ENCODE data around the gene CMTM2. TPM values are rescaled to one million over a fixed set of nuclear protein-coding genes. Genes with fewer than 3 reads are reported as not detected.

Gene CMTM2
- total RNA-seq (2014; rRNA removed; shearing (Covaris generic)) = not detected in 2 replicates
- polyA plus RNA-seq (2015; cell fraction: cytosol; rRNA removed) = 0.66 TPM in 1 of 2 replicates, not detected in the other
- polyA plus RNA-seq (2015; cell fraction: nucleus; rRNA removed) = 0.38 TPM in 1 of 2 replicates, not detected in the other

GRCh38 chr16:66578651-66579531 is at the start of gene CMTM2:
Gene CMTM2 (plus strand): TSS chr16:66579463. CDS start chr16:66579608, 145 bp downstream.
- in situ Hi-C loops (cut with HindIII; ENCODE audit: low pct_unique_long_range_greater_than_20kb, low sequenced_read_pairs) = no loop called here
- DNase-seq (ENCODE audit: low read depth, low spot score) = no peak

- in situ Hi-C loops (cut with HindIII; ENCODE audit: low pct_unique_long_range_greater_than_20kb, low sequenced_read_pairs) = no loop called here
- no peak for DNase-seq (ENCODE audit: low read depth, low spot score)
Measured at GRCh38 chr16:66529475-66529874, 49.8 kb upstream of the CMTM2 start.

- DNase-seq (ENCODE audit: low read depth, low spot score) = no peak
- in situ Hi-C loops (cut with HindIII; ENCODE audit: low pct_unique_long_range_greater_than_20kb, low sequenced_read_pairs) = no loop called here
Measured at GRCh38 chr16:66534376-66534799, 44.9 kb upstream of the CMTM2 start.

- in situ Hi-C loops (cut with HindIII; ENCODE audit: low pct_unique_long_range_greater_than_20kb, low sequenced_read_pairs) = no loop called here
- DNase-seq (ENCODE audit: low read depth, low spot score) = no peak
Measured at GRCh38 chr16:66536525-66536924, 42.7 kb upstream of the CMTM2 start.

GRCh38 chr16:66537236-66537635 is 42.0 kb upstream of the CMTM2 start:
- in situ Hi-C loops (cut with HindIII; ENCODE audit: low pct_unique_long_range_greater_than_20kb, low sequenced_read_pairs) = no loop called here
- DNase-seq (ENCODE audit: low read depth, low spot score) = no peak

GRCh38 chr16:66538910-66539309 is 40.4 kb upstream of the CMTM2 start:
- in situ Hi-C loops (cut with HindIII; ENCODE audit: low pct_unique_long_range_greater_than_20kb, low sequenced_read_pairs) = no loop called here
- no peak for DNase-seq (ENCODE audit: low read depth, low spot score)

GRCh38 chr16:66539623-66540469 is 39.4 kb upstream of the CMTM2 start:
- DNase-seq (ENCODE audit: low read depth, low spot score) = no peak
- in situ Hi-C loops (cut with HindIII; ENCODE audit: low pct_unique_long_range_greater_than_20kb, low sequenced_read_pairs) = no loop called here

GRCh38 chr16:66541388-66542355 is 37.6 kb upstream of the CMTM2 start:
- in situ Hi-C loops (cut with HindIII; ENCODE audit: low pct_unique_long_range_greater_than_20kb, low sequenced_read_pairs) = no loop called here
- DNase-seq (ENCODE audit: low read depth, low spot score) = no peak

- DNase-seq (ENCODE audit: low read depth, low spot score) = no peak
- in situ Hi-C loops (cut with HindIII; ENCODE audit: low pct_unique_long_range_greater_than_20kb, low sequenced_read_pairs) = no loop called here
Measured at GRCh38 chr16:66542396-66542795, 36.9 kb upstream of the CMTM2 start.

- in situ Hi-C loops (cut with HindIII; ENCODE audit: low pct_unique_long_range_greater_than_20kb, low sequenced_read_pairs) = no loop called here
- no peak for DNase-seq (ENCODE audit: low read depth, low spot score)
Measured at GRCh38 chr16:66543541-66543940, 35.7 kb upstream of the CMTM2 start.

GRCh38 chr16:66544016-66544757 is 35.1 kb upstream of the CMTM2 start:
- in situ Hi-C loops (cut with HindIII; ENCODE audit: low pct_unique_long_range_greater_than_20kb, low sequenced_read_pairs) = no loop called here
- DNase-seq (ENCODE audit: low read depth, low spot score) = no peak

- in situ Hi-C loops (cut with HindIII; ENCODE audit: low pct_unique_long_range_greater_than_20kb, low sequenced_read_pairs) = no loop called here
- DNase-seq (ENCODE audit: low read depth, low spot score) = no peak
Measured at GRCh38 chr16:66547101-66547989, 31.9 kb upstream of the CMTM2 start.

- in situ Hi-C loops (cut with HindIII; ENCODE audit: low pct_unique_long_range_greater_than_20kb, low sequenced_read_pairs) = no loop called here
- no peak for DNase-seq (ENCODE audit: low read depth, low spot score)
Measured at GRCh38 chr16:66548068-66548467, 31.2 kb upstream of the CMTM2 start.

- no peak for DNase-seq (ENCODE audit: low read depth, low spot score)
- in situ Hi-C loops (cut with HindIII; ENCODE audit: low pct_unique_long_range_greater_than_20kb, low sequenced_read_pairs) = no loop called here
Measured at GRCh38 chr16:66548868-66549267, 30.4 kb upstream of the CMTM2 start.

- DNase-seq (ENCODE audit: low read depth, low spot score) = peak; percentile 29
- in situ Hi-C loops (cut with HindIII; ENCODE audit: low pct_unique_long_range_greater_than_20kb, low sequenced_read_pairs) = no loop called here
Measured at GRCh38 chr16:66549284-66550131, 29.8 kb upstream of the CMTM2 start, which contains the start of gene TK2. Gene TK2 (minus strand): TSS chr16:66550122. CDS start chr16:66550061, 61 bp downstream.
